MG63 (cell line): Measurements from ENCODE around the gene ARID5B. TPM values are rescaled to one million over a fixed set of nuclear protein-coding genes. Genes with fewer than 3 reads are reported as not detected.
"Not testable (repeated sequence)": the region's sequence is repeated elsewhere in the genome, so short reads cannot be mapped to it uniquely, and the experiment has no call there.

Source experiments
- DNase-seq: peaks from one replicate; pipeline ENCODE4 v3.0.0-alpha.2; 2020
- H3K27me3 ChIP-seq: fragments of 250-450 bp; sonication (Bioruptor Pico); 2 replicates; pipeline ENCODE4 v1.5.1; 2020; ENCODE audit warnings: mild to moderate bottlenecking, moderate library complexity
- H3K36me3 ChIP-seq: fragments of 250-450 bp; sonication (Bioruptor Pico); 2 replicates; pipeline ENCODE4 v1.5.1; 2020; ENCODE audit warnings: mild to moderate bottlenecking, moderate library complexity
- H3K4me3 ChIP-seq: fragments of 250-450 bp; sonication (Bioruptor Pico); 2 replicates; pipeline ENCODE4 v1.5.1; 2020; ENCODE audit warnings: mild to moderate bottlenecking, moderate library complexity
- H3K9me3 ChIP-seq: fragments of 250-450 bp; sonication (Bioruptor Pico); 2 replicates; pipeline ENCODE4 v1.5.1; 2020; ENCODE audit warnings: mild to moderate bottlenecking, moderate library complexity
- total RNA-seq: library from RNA; depleted of rRNA; stranded (reverse); fragments of >200 nt; shearing (Covaris generic); gene quantifications from 2 replicates; pipeline ENCODE4 v1.2.3, GENCODE V29; 2014; ENCODE audit warnings: low replicate concordance

ARID5B gene
- total RNA-seq, 1 experiment from 2014 or later, result 12.8 TPM

- H3K9me3 ChIP-seq, result no peaks in the 10 kb centered on the region
- DNase-seq, result no peak
- H3K4me3 ChIP-seq, result no peak overlapping the region
- H3K36me3 ChIP-seq, result peaks cover 19% of the 10 kb centered on the region
- no peaks in the 10 kb centered on the region for H3K27me3 ChIP-seq
Measured at GRCh38 chr10:61965703-61966395, 64.3 kb downstream of the ARID5B start.

DNA sequence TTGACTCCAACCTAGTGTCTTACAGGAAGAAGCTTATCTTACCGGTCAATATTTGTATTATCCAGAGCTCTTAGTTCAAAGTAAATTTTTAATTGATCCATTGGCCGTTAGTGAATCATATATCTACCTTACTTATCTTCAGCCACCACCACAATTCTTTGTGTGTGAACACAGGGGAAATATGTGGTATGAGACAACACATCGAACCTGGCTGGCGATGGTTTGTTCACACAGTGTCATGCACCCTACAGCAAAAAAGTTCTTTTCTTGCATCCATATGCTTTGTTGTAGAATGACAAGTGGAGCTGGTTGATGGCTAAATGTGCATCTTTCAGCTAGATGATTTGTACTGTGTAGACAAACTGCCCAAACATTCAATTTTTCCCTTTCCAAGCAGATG lies 65.8 kb downstream of the ARID5B start:
- Histone ChIP-seq H3K36me3 (peaks cover 19% of the 10 kb centered on the region; the same call in 1 of the 2 replicates), H3K4me3 (no peak overlapping the region), H3K9me3 (no peaks in the 10 kb centered on the region), H3K27me3 (no peaks in the 10 kb centered on the region)
- DNase-seq, result no peak

DNA sequence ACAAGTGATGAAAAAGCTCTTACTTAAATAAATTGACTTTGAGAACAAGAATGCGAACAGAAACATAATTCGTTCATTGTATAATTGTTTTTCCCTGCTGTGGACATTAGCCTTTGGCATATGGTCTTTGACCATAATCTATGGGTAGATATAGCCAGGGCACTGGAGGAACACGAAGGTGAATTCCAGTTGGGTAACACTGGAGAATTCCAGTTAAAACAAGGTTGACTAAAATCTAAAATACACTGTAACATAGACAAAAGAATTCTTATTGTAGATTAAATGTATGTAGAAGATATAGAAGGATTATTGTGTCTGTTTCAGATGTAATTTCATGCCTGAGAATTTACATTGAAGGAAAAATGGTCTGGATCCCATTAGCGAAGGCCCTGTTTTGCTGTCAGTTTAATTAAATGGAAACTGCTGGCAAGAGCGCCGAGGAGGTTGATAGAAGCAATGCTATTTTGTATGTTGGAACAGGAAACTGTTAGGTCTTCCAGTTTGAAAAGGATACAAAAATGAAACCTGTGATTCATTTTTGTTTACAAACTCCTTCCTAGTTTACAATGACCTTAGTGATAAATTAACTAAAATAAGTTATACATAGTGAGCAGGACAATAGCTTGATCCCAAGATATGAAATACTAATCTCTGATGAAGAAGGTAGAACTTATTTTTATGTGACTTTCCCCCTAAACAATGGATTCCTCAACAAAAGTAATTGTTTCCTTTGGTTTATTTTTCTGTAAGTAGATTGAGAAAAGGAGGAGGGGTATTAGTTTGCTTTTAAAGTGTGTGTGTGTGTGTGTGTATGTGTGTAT lies 68.9 kb downstream of the ARID5B start:
- no peaks in the 10 kb centered on the region for H3K27me3 ChIP-seq
- no peaks in the 10 kb centered on the region for H3K9me3 ChIP-seq
- H3K4me3 ChIP-seq, result no peak overlapping the region
- peak; percentile 16 for DNase-seq
- H3K36me3 ChIP-seq, result peaks cover 17% of the 10 kb centered on the region; the same call in 1 of the 2 replicates

- DNase-seq, result no peak
- no peaks in the 10 kb centered on the region for H3K9me3 ChIP-seq
- peaks cover 12% of the 10 kb centered on the region; the same call in 1 of the 2 replicates for H3K36me3 ChIP-seq
- no peaks in the 10 kb centered on the region for H3K27me3 ChIP-seq
- no peak overlapping the region for H3K4me3 ChIP-seq
Measured at GRCh38 chr10:61971003-61971325, 69.5 kb downstream of the ARID5B start.

- peaks cover 2% of the 10 kb centered on the region; the same call in 1 of the 2 replicates for H3K9me3 ChIP-seq
- peaks cover 11% of the 10 kb centered on the region for H3K36me3 ChIP-seq
- no peaks in the 10 kb centered on the region for H3K27me3 ChIP-seq
- DNase-seq, result no peak
- H3K4me3 ChIP-seq, result no peak overlapping the region
Measured at GRCh38 chr10:61973169-61973568, 71.7 kb downstream of the ARID5B start.

- no peak for DNase-seq
- Histone ChIP-seq H3K4me3 (no peak overlapping the region), H3K27me3 (no peaks in the 10 kb centered on the region), H3K9me3 (peaks cover 2% of the 10 kb centered on the region; the same call in 1 of the 2 replicates), H3K36me3 (peaks cover 11% of the 10 kb centered on the region)
Measured at GRCh38 chr10:61973906-61974305, 72.4 kb downstream of the ARID5B start.

- peak; percentile 53 for DNase-seq
- H3K4me3 ChIP-seq, result no peak overlapping the region
- H3K9me3 ChIP-seq, result peaks cover 2% of the 10 kb centered on the region; the same call in 1 of the 2 replicates
- no peaks in the 10 kb centered on the region for H3K27me3 ChIP-seq
- peaks cover 11% of the 10 kb centered on the region for H3K36me3 ChIP-seq
Measured at GRCh38 chr10:61974601-61975390, 73.3 kb downstream of the ARID5B start.

- H3K4me3 ChIP-seq, result no peak overlapping the region
- H3K36me3 ChIP-seq, result peaks cover 9% of the 10 kb centered on the region
- peaks cover 2% of the 10 kb centered on the region; the same call in 1 of the 2 replicates for H3K9me3 ChIP-seq
- H3K27me3 ChIP-seq, result no peaks in the 10 kb centered on the region
- DNase-seq, result peak; percentile 6
Measured at GRCh38 chr10:61975391-61975932, 74.0 kb downstream of the ARID5B start.

GRCh38 chr10:61976951-61977721 lies 75.6 kb downstream of the ARID5B start:
- not testable (repeated sequence) for H3K4me3 ChIP-seq, H3K36me3 ChIP-seq, H3K9me3 ChIP-seq, DNase-seq, H3K27me3 ChIP-seq

- DNase-seq, result no peak
- H3K9me3 ChIP-seq, result peaks cover 2% of the 10 kb centered on the region; the same call in 1 of the 2 replicates
- H3K27me3 ChIP-seq, result no peaks in the 10 kb centered on the region
- H3K36me3 ChIP-seq, result peaks cover 9% of the 10 kb centered on the region
- no peak overlapping the region for H3K4me3 ChIP-seq
Measured at GRCh38 chr10:61978965-61979364, 77.5 kb downstream of the ARID5B start.

DNA sequence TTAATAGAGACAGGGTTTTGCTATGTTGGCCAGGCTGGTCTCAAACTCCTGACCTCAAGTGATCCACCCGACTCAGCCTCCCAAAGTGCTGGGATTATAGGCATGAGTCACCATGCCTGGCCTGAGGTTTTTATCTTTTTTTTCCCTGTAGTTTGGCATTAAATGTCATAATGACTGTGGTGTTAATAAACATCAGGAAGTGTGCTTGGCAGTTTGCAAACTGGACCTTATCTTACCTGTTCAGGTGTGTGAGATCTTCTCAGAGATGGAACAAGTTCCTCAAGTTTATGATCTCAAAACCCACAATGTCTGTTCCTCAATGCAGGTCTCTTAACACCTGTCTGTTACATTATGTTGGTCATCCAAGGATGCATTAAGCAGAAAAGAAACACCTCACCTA lies 80.0 kb downstream of the ARID5B start:
- peak; percentile 19 for DNase-seq
- Histone ChIP-seq H3K27me3 (no peaks in the 10 kb centered on the region), H3K4me3 (no peak overlapping the region), H3K36me3 (peaks cover 9% of the 10 kb centered on the region), H3K9me3 (peaks cover 2% of the 10 kb centered on the region; the same call in 1 of the 2 replicates)

- H3K36me3 ChIP-seq, result peaks cover 2% of the 10 kb centered on the region
- no peak for DNase-seq
- H3K9me3 ChIP-seq, result no peaks in the 10 kb centered on the region
- H3K27me3 ChIP-seq, result no peaks in the 10 kb centered on the region
- no peak overlapping the region for H3K4me3 ChIP-seq
Measured at GRCh38 chr10:61983255-61983654, 81.8 kb downstream of the ARID5B start.

DNA sequence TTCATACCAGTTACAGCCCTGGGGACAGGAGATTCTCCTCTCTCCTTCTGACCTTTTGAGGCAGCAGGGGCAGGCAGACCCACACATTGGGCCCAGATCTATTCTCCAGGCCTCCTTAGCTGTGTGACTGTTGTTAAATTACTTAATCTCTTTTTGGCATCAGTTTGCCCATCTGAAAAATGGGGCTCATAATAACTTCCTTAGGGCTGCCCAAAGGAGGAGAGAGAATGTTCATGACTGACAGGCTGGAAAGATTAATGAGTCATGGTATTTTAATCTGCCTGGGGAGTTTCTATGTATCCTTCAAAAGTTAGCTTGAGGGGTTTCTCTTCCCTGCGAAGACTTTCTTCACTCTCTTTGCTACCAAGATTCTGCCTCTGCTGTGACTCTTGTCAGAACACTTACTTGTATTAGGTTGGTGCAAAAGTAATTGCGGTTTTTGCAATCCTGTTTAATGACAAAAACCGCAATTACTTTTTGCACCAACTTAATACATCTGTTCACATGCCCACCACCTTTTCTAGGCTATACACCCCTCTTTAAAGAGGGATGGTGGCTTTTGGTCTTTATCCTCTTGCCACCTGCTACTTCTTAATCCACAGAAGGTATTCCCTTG lies 83.4 kb downstream of the ARID5B start:
- DNase-seq, result no peak

DNA sequence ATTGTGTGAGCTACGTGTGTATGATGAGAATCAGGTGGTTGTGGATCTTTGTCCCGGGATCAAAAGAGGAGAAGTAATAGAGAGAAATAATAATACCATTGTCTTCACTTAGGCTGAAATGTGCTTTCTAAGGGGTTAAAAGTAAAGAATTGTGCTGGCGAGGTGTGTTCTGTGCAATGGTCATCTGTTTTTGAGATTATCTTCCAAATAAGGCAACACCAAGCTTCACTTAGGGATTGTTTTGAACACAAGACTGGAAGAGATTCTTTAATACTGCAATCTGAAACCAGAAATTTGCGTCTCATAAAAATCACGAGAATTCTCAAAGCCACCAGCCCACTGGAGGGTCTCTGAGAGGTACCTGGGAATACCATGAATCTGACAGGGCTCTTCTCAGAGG lies 84.2 kb downstream of the ARID5B start:
- no peak for DNase-seq
- Histone ChIP-seq H3K27me3 (no peaks in the 10 kb centered on the region), H3K36me3 (no peaks in the 10 kb centered on the region; the same call in 1 of the 2 replicates)

More for the DNA sequence above, 83.4 kb downstream of the ARID5B start:
- no peaks in the 10 kb centered on the region; the same call in none of the 2 replicates for H3K36me3 ChIP-seq
- no peaks in the 10 kb centered on the region for H3K9me3 ChIP-seq
- H3K27me3 ChIP-seq, result no peaks in the 10 kb centered on the region
- no peak overlapping the region for H3K4me3 ChIP-seq

GRCh38 chr10:61986382-61986781 lies 84.9 kb downstream of the ARID5B start:
- H3K27me3 ChIP-seq, result no peaks in the 10 kb centered on the region
- no peak for DNase-seq
- no peak overlapping the region for H3K4me3 ChIP-seq
- H3K36me3 ChIP-seq, result no peaks in the 10 kb centered on the region
- H3K9me3 ChIP-seq, result no peaks in the 10 kb centered on the region

More for the DNA sequence above, 84.2 kb downstream of the ARID5B start:
- Histone ChIP-seq H3K4me3 (no peak overlapping the region), H3K9me3 (no peaks in the 10 kb centered on the region)
